Dendritic cell treated with granulocyte-macrophage colony-stimulating factor and Interleukin-4, amounts not matched to agents 40 ng/mL and 50 ng/mL, for 4 days (primary cell): Measurements from ENCODE around the gene MBNL1.

Experiments
- H3K27ac Mint-ChIP-seq: one replicate; pipeline ENCODE4 v1.8.0; 2022; ENCODE audit warnings: mild to moderate bottlenecking, mixed read lengths
- H3K27me3 Mint-ChIP-seq: one replicate; pipeline ENCODE4 v1.8.0; 2022; ENCODE audit warnings: mild to moderate bottlenecking, mixed read lengths
- H3K36me3 Mint-ChIP-seq: one replicate; pipeline ENCODE4 v1.8.0; 2022; ENCODE audit warnings: low read depth, mixed read lengths
- H3K4me1 Mint-ChIP-seq: one replicate; pipeline ENCODE4 v1.8.0; 2022; ENCODE audit warnings: low read depth, mixed read lengths
- H3K4me3 Mint-ChIP-seq: one replicate; pipeline ENCODE4 v1.8.0; 2022; ENCODE audit warnings: mild to moderate bottlenecking, moderate library complexity, mixed read lengths
- H3K9me3 Mint-ChIP-seq: one replicate; pipeline ENCODE4 v1.8.0; 2022; ENCODE audit warnings: mixed read lengths
- intact Hi-C: fragments of 100-400 bp; cut with micrococcal nuclease; formaldehyde crosslinking; loops from one replicate; pipeline ENCODE4 v1.15.0; 2022

The MBNL1 gene

GRCh38 chr3:152316318-152316717 is 47.6 kb downstream of the MBNL1 start:
- no peak overlapping the region for H3K4me3 Mint-ChIP-seq
- no peak overlapping the region for H3K27ac Mint-ChIP-seq
- H3K36me3 Mint-ChIP-seq = peaks cover 49% of the 10 kb centered on the region

DNA sequence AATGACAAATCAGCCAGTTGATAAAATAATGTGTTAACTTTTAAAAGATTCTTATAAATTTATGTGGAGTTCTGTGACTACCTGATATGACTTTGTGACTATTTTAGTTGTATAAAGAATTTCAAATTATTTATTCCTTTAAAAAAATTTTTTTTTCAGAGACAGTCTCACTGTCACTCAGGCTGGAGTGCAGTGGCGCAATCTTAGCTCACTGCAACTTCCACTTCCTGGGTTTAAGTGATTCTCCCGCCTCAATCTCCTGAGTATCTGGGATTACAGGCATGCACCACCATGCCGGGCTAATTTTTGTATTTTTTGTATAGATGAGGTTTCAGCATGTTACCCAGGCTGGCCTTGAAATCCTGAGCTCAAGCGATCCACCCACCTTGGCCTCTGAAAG is 48.5 kb downstream of the MBNL1 start:
- H3K9me3 Mint-ChIP-seq = no peaks in the 10 kb centered on the region

More at GRCh38 chr3:152316318-152316717, 47.6 kb downstream of the MBNL1 start:
- intact Hi-C loops = loop anchor here (10.0 kb wide), 1 partner anchor 242 kb away; no protein-coding TSS in a partner anchor
- Mint-ChIP-seq H3K4me1 (peaks cover 36% of the 10 kb centered on the region), H3K9me3 (no peaks in the 10 kb centered on the region), H3K27me3 (no peaks in the 10 kb centered on the region)

DNA sequence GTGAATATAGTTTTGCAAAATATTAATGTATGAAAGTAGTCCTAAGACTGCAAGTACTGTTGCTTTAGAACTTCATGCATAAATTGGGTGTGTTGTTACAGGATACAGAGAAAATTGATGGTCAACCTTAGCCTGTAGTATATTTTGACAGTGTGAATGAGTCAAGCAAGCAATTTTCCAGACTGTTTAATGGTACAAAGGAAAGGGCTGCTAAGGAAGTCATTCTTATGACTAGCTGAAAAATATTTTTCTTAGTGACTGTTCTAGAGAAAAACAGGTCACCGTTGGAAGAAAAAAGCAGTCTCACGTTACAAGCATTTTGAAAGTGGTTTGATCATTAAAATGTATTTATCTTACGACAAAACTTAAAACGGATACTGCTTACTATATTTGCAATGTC is 49.2 kb downstream of the MBNL1 start:
- no peaks in the 10 kb centered on the region for H3K27me3 Mint-ChIP-seq
- peaks cover 52% of the 10 kb centered on the region for H3K4me1 Mint-ChIP-seq
- peaks cover 46% of the 10 kb centered on the region for H3K36me3 Mint-ChIP-seq
- H3K9me3 Mint-ChIP-seq = no peaks in the 10 kb centered on the region
- intact Hi-C loops = loop anchor here (10.0 kb wide), 1 partner anchor 243 kb away; no protein-coding TSS in a partner anchor
- no peak overlapping the region for H3K4me3 Mint-ChIP-seq
- no peak overlapping the region for H3K27ac Mint-ChIP-seq

More for the DNA sequence above, 48.5 kb downstream of the MBNL1 start:
- Mint-ChIP-seq H3K27ac (no peak overlapping the region), H3K36me3 (peaks cover 50% of the 10 kb centered on the region), H3K4me3 (no peak overlapping the region), H3K4me1 (peaks cover 45% of the 10 kb centered on the region), H3K27me3 (no peaks in the 10 kb centered on the region)
- intact Hi-C loops = loop anchor here (10.0 kb wide), 1 partner anchor 242 kb away; no protein-coding TSS in a partner anchor

DNA sequence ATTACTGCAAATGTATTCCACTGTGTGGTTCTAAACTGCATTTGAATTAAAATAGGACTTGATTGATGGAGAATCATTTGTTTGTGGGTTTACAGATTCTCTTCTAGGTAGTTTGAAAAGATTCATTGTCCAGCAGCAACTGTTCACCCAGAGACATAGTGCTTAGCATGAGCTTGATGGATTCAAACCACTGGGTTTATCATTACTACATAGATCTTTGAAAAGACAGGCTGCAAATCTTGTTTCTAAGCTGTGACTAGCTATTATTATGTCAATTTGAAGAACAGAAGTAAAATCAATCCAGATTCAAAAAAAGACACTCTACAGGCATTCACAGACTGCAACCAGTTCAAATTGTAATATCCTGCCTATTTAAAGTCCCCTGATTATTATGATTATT is 49.8 kb downstream of the MBNL1 start:
- H3K4me1 Mint-ChIP-seq = peaks cover 52% of the 10 kb centered on the region
- H3K9me3 Mint-ChIP-seq = no peaks in the 10 kb centered on the region
- intact Hi-C loops = loop anchor here (10.0 kb wide), 1 partner anchor 244 kb away; no protein-coding TSS in a partner anchor
- H3K4me3 Mint-ChIP-seq = no peak overlapping the region
- H3K27ac Mint-ChIP-seq = no peak overlapping the region
- peaks cover 42% of the 10 kb centered on the region for H3K36me3 Mint-ChIP-seq
- no peaks in the 10 kb centered on the region for H3K27me3 Mint-ChIP-seq

DNA sequence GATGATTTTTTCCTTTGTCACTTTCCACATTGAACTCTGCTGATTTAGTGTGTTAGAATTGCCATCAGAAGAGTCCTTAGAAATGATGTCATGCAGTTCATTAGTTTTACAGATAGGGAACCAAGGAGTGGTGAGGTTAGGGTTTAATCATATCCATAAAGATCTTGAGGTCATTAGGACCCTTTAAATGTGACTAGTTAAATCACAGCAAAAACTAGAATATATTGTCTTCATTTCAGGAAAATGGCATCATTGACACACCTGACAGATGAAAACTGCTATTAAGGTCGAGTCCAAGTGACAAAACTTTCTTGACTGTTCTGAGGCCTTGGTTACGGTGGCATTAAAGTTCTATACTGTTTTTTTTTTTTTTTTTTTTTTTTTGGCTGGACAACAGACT is 50.5 kb downstream of the MBNL1 start:
- Mint-ChIP-seq H3K4me3 (no peak overlapping the region), H3K27me3 (no peaks in the 10 kb centered on the region), H3K9me3 (no peaks in the 10 kb centered on the region), H3K27ac (no peak overlapping the region), H3K36me3 (peaks cover 40% of the 10 kb centered on the region), H3K4me1 (peaks cover 50% of the 10 kb centered on the region)
- intact Hi-C loops = loop anchor here (10.0 kb wide), 1 partner anchor 244 kb away; no protein-coding TSS in a partner anchor

DNA sequence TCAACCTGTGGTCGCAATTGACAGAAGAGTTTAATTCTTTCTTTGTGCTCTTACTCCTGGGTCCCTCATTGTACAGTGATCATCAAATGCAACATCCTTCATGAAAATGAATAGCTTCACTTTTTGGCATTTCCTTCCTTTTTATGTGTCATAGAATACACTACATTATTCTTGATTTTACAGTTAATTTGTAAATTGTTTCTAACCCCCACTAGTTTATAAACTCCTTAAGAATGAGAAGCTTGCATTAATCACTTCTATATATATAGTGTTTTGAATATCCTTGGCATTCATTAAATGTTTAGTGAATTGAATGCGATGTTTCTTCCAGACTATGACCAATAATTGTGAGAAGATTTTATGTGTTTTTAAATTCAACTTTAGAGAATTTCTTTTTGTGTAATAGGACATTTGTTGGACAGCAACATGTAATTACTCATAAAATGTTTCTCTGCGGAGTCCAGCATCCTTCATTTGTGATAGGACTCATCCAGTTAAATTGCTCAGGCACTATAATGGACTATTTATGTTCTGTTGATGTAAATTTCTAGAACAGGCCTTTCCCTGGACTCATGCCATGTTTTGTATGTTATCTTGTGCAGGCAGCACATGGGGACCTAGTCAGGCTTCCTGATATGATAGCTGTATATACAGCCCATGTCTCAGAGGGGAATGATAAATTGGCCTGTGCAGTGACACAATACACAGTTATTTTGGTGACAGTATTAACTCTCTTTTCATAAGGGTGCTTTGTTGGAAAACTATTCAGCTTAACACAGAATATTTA is 51.3 kb downstream of the MBNL1 start:
- H3K9me3 Mint-ChIP-seq = no peaks in the 10 kb centered on the region
- H3K27me3 Mint-ChIP-seq = no peaks in the 10 kb centered on the region
- H3K4me1 Mint-ChIP-seq = peaks cover 46% of the 10 kb centered on the region
- no peak overlapping the region for H3K4me3 Mint-ChIP-seq
- H3K27ac Mint-ChIP-seq = no peak overlapping the region
- H3K36me3 Mint-ChIP-seq = peaks cover 37% of the 10 kb centered on the region
- intact Hi-C loops = loop anchor here (10.0 kb wide), 1 partner anchor 245 kb away; no protein-coding TSS in a partner anchor

DNA sequence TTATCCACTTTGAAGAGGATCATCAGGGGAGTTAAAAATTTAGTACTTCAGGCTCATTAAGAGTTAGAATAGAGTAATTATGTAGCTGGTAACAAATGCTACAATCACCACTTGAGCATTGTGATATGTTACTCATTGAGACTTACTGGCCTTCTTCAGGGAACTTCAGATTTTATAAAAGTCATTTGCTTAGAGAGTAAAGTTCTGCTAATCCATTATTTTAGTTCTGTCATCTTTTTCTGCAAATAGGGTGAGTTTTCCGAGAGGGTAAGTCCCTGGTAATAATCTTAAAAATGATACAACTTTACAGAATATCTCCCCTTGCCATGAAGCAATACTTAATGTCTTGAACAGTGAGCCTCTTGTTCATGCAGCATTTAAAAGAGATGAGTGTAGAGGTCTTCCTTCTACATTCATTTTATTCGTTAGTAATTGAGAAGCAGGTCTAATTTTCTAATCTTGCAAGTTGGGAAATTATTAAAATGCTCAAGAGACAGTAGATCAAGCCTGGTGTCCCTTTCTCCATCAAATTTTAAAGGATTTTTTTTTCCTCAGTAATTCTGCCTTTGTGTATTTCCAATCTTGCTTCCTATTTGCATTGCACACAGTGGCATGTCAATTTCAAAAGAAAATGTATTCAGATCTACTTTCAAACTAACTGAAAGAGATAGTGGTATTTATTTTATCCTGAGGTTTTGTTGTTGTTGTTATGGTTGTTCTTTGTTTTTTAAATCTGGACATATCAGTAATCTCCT is 52.6 kb downstream of the MBNL1 start:
- Mint-ChIP-seq H3K9me3 (no peaks in the 10 kb centered on the region), H3K27me3 (no peaks in the 10 kb centered on the region), H3K4me1 (peaks cover 45% of the 10 kb centered on the region), H3K27ac (no peak overlapping the region), H3K36me3 (peaks cover 38% of the 10 kb centered on the region), H3K4me3 (no peak overlapping the region)
- intact Hi-C loops = no loop called here

DNA sequence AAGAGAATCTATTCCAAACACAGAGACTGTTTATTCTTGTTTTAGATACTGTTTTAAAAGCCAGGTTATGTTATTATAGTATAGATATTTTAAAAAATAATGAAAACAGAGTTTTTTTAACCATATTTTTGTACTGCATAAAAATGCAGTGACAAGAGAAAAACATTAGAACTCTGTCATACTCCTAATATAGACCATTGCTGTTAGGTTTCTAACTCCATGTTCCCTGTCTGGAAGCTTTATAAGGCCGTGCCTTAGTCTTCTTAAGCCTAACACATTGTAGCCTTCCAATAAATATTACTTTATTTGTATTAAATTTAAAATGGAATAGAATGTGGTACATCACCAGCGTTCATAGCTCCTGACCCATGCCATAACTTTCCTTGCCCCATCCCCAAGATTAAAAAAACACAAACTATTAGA is 53.2 kb downstream of the MBNL1 start:
- H3K36me3 Mint-ChIP-seq = peaks cover 38% of the 10 kb centered on the region
- no peaks in the 10 kb centered on the region for H3K27me3 Mint-ChIP-seq
- H3K9me3 Mint-ChIP-seq = no peaks in the 10 kb centered on the region
- no peak overlapping the region for H3K4me3 Mint-ChIP-seq
- intact Hi-C loops = no loop called here
- H3K4me1 Mint-ChIP-seq = peaks cover 44% of the 10 kb centered on the region
- H3K27ac Mint-ChIP-seq = no peak overlapping the region

- Mint-ChIP-seq H3K4me3 (no peak overlapping the region), H3K27ac (no peak overlapping the region), H3K36me3 (peaks cover 43% of the 10 kb centered on the region), H3K9me3 (no peaks in the 10 kb centered on the region), H3K4me1 (peaks cover 49% of the 10 kb centered on the region), H3K27me3 (no peaks in the 10 kb centered on the region)
- intact Hi-C loops = no loop called here
Observed at GRCh38 chr3:152322756-152323155, 54.0 kb downstream of the MBNL1 start.

- peaks cover 53% of the 10 kb centered on the region for H3K4me1 Mint-ChIP-seq
- H3K36me3 Mint-ChIP-seq = peaks cover 43% of the 10 kb centered on the region
- intact Hi-C loops = no loop called here
Observed at GRCh38 chr3:152323834-152324233, 55.1 kb downstream of the MBNL1 start.

DNA sequence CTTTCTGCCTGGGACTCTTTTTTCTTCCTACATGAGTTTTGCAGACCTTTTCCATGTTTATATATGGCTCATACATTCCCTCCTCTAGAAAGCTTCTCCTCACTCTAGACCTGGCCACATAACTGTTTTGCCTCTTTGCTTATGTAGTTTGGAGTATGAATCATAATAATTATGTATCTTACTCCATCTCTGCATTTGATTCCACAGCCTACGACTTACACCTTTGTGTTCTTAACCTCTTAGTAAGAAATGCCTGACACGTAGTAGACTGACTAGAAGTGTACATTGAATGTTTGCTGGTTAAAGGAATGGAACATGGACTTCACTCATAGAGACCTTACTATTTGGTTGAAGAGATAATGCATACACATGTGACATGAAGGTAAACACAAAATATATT is 56.4 kb downstream of the MBNL1 start:
- H3K4me3 Mint-ChIP-seq = no peak overlapping the region
- intact Hi-C loops = no loop called here
- peak overlapping the region; percentile 31 for H3K27ac Mint-ChIP-seq
- H3K27me3 Mint-ChIP-seq = no peaks in the 10 kb centered on the region
- peaks cover 36% of the 10 kb centered on the region for H3K36me3 Mint-ChIP-seq
- peaks cover 53% of the 10 kb centered on the region for H3K4me1 Mint-ChIP-seq
- no peaks in the 10 kb centered on the region for H3K9me3 Mint-ChIP-seq

More at GRCh38 chr3:152323834-152324233, 55.1 kb downstream of the MBNL1 start:
- Mint-ChIP-seq H3K9me3 (no peaks in the 10 kb centered on the region), H3K27me3 (no peaks in the 10 kb centered on the region), H3K4me3 (no peak overlapping the region), H3K27ac (no peak overlapping the region)

DNA sequence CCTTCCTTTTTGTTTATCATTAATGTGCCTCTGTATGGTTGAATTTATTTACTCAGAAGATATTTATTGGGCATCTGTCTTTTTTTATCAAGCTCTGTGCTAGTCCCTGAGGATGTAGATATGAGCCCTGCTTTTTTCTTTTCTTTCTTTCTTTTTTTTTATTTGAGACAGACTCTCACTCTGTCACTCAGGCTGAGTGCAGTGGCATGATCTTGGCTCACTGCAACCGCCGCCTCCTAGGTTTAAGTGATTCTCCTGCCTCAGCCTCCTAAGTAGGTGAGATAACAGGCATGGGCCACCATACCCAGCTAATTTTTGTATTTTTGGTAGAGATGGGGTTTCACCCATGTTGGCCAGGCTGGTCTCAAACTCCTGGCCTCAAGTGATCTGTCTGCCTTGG is 58.5 kb downstream of the MBNL1 start:
- Mint-ChIP-seq H3K27me3 (no peaks in the 10 kb centered on the region), H3K9me3 (no peaks in the 10 kb centered on the region), H3K36me3 (peaks cover 41% of the 10 kb centered on the region), H3K4me1 (peaks cover 43% of the 10 kb centered on the region), H3K4me3 (no peak overlapping the region), H3K27ac (peak overlapping the region; percentile 74)
- intact Hi-C loops = no loop called here

GRCh38 chr3:152328841-152329240 is 60.1 kb downstream of the MBNL1 start:
- peak overlapping the region; percentile 20 for H3K4me3 Mint-ChIP-seq

GRCh38 chr3:152330559-152330958 is 61.8 kb downstream of the MBNL1 start:
- Mint-ChIP-seq H3K36me3 (peaks cover 46% of the 10 kb centered on the region), H3K27me3 (no peaks in the 10 kb centered on the region), H3K4me3 (no peak overlapping the region), H3K27ac (peak overlapping the region; percentile 63), H3K9me3 (no peaks in the 10 kb centered on the region), H3K4me1 (peaks cover 48% of the 10 kb centered on the region)
- intact Hi-C loops = no loop called here

More at GRCh38 chr3:152328841-152329240, 60.1 kb downstream of the MBNL1 start:
- intact Hi-C loops = no loop called here
- peak overlapping the region; percentile 61 for H3K27ac Mint-ChIP-seq
- H3K27me3 Mint-ChIP-seq = no peaks in the 10 kb centered on the region
- H3K9me3 Mint-ChIP-seq = no peaks in the 10 kb centered on the region
- peaks cover 46% of the 10 kb centered on the region for H3K4me1 Mint-ChIP-seq
- H3K36me3 Mint-ChIP-seq = peaks cover 50% of the 10 kb centered on the region
